Measurements from ENCODE around the gene PWWP2B.

DNA sequence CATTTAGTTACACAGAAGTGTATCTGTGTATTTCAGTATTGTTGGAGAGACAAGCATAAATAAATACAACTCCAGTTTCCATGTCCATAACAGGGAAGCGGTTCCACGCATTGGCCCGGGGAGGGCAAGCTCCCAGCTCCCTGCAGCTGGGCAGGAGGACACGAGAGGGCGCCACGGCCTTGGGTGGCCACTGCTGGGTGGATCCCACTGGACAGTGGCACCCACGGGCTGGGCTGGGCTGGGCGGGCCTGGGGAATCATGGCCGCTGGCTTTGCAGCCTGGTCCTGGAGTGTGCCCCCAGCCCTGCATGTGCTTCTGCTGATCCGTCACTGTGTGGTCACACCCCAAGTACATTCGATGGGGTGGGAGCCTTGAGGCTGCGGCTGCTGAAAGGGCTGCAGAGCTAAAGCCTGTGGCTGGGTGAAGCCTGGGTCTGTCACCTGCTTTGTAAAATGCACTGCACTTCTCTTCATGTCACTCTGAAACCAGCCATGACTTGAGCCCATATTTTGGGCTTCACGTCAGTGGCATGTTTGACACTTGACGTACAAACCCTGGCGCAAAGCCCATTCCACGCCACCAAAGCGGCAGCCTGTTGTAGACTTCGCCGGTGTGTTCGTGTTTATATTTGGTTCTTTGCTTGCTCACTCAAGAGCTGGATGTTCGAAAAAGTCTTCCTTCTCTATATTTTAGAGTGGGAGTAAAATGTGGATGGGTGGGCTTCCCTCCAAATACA is 37.5 kb upstream of the PWWP2B start:
- TF ChIP-seq, protein P1, sequence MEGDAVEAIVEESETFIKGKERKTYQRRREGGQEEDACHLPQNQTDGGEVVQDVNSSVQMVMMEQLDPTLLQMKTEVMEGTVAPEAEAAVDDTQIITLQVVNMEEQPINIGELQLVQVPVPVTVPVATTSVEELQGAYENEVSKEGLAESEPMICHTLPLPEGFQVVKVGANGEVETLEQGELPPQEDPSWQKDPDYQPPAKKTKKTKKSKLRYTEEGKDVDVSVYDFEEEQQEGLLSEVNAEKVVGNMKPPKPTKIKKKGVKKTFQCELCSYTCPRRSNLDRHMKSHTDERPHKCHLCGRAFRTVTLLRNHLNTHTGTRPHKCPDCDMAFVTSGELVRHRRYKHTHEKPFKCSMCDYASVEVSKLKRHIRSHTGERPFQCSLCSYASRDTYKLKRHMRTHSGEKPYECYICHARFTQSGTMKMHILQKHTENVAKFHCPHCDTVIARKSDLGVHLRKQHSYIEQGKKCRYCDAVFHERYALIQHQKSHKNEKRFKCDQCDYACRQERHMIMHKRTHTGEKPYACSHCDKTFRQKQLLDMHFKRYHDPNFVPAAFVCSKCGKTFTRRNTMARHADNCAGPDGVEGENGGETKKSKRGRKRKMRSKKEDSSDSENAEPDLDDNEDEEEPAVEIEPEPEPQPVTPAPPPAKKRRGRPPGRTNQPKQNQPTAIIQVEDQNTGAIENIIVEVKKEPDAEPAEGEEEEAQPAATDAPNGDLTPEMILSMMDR (IDR thresholded peaks at IDR 0.05), result no peak
- no peak for TF ChIP-seq POLR2A (IDR thresholded peaks at IDR 0.05)
- TF ChIP-seq POLR2AphosphoS5 (IDR thresholded peaks at IDR 0.05), result no peak
- TF ChIP-seq EP300 (IDR thresholded peaks at IDR 0.05), result no peak

Measured in sigmoid colon (tissue), 4 donors.